NOMO-1 treated with dmso at 0.1 percent for 144 hours (cell line): ENCODE data around the gene GRK6.

Source experiments
- DNase-seq: peaks from one replicate; lab custom pipeline; 2025; ENCODE audit not compliant: unreplicated experiment; lab: John Stamatoyannopoulos, UW

The GRK6 gene

DNA sequence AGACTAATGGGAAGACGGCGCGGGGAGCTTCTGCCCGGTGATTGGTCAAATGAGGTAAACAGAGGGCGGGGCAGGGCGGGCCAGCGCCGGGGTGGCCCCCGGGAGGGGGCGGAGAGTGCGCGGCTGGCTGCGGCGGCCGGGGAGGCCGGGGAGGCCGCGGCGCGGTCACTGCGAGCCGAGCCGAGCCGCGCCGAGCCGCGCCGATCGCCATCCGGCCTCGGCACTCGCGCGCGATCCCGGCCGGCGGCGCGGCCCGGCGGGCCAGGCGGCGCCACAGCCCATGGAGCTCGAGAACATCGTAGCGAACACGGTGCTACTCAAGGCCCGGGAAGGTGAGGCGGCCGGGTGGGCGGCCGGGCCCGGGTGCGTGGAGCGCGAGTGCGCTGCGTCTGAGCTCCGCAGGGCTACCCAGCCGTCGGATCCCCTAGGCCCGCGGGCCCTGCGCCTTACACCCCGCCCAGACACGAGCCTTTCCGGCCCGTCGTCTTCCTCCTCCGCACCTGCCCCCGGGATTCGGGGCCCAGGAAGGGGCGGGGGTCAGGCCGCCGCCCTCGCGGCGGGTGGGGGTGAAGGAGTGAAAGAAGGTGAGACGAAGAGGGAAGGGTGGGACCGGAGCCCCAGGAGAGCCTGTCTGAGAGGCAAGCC is at the start of gene GRK6:
GRK6 (plus strand) TSS at position 111 of the 645 bp plus-strand sequence; CDS start at position 281, 170 bp downstream.
- DNase-seq = no peak

DNA sequence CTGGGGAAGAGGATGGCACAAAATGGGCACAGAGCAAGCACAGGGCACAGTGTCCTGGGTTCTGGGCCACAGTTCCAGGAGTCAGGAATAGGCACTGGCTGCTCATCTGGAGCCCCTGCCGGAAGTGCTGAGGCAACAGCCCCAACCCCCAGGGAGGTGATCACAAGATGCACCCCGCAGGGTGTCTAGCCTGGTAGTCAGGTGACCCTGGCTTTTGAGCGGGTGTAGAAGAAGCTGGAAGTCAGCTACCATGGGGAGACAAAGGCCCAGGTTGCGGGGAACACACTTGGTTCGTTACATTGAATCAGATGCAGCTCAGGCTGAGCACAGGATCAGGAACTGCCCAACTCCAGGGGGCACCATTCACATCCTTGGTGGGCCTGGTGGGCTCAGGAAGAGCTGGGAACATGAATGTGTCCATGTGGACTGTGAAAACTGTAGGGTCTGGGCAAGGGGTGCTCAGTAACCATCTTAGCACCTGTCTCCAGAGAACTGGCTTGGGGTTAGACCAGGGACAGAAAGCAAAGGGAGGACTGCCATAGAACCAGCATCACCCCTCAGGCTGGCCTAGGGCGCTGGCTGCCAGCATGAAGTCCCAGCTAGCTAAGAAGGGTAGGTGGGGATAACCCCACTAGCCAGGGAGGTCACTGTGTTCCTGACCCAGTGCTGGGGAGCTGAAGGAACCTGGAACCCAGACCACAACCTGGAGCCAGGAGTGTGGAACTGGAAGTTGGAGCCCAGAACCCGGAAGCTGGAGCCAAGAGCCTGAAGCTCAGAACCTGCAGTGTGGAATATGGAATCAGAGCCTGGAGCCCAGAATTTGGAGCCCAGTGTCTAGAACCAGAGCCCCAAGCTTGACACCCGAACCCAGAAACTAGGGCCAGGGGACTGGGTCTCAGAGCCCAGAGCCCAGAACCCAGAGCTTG is 48.4 kb upstream of the GRK6 start:
- no peak for DNase-seq

DNA sequence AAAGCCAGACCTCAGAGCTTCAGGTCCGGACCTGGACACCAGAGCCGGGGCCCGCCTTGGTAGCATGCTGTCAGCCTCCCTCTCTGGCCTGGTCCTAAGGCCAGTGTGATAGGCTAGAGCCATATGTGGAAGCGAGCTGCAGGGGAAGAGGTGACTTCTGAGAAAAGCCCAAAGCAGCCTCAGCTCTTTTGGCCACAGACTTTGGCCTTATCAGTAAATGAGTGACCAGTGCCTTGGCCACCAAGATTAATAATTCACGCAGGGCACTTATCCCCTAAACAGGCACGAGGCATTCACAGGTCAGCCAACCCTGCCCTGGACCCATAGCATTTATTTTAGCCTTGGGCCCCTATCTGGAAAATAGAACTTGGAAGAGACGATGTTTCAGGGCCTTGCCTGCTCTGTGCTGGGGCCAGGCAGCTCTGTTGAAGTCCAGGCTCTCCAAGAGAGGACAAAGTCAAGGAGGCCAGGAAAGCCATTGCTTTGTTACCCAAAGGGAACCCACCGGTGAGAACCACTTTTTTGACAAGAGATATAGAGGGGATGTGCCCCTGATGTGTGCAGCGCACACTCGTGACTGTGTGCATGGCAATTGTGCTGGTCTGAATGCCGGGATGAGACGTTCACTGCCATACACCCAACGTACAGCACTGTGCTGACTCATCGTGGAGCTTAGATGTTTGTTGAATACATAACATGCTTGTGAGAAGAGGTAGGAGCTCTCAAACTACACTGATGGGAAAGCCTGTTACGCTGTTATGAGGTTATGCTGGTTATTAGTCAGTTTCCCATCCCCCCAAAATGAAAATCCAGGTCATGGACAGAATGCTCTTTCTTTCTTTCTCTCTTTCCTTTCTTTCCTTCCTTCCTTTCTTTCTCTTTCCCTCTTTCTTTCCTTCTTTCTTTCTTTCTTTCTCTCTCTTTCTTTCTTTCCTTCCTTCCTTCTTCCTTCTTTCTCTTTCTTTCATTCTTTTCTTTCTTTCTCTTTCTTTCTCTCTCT is 47.3 kb upstream of the GRK6 start:
- no peak for DNase-seq

DNA sequence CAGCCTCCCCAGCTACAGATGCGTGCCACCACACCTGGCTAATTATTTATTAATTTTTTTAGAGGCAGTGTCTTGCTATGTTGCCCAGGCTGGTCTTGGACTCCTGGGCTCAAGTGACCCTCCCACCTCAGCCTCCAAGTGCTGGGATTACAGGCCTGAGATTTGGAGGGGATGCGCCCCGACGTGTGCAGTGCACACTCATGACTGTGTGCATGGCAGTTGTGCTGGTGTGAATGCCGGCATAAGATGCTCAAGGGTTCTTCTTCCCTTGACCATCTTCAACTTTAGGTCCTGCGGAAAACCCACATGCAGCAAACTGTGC is 45.7 kb upstream of the GRK6 start:
- no peak for DNase-seq

DNA sequence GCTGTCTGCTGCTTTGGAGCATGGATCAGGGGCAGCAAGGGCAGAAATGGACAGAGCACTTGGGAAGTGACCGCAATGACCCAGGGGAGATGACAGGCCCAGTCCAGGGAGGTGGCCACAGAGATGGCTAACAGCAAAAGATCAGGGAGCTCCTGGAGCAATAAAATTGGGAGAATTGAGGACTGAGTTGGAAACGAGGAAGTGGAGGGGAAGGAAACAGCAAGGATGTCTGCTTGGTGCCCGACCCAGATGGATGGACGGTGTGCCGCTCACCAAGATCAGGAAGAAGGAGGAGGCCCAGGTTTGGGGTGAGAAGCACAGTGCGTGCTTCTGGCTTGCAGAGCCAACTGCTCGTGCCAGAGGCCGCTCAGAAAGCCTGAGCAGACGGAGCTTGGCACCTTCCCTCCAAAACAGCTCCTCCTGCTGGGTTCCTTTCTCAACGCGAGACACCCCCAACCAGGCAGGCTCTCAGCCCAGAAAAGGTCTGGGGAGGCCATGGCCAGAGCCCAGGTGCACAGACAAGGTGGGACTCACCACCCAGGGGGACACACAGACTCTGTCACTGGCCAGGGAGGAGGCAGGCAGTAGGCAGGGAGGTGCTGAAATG is 44.0 kb upstream of the GRK6 start:
- DNase-seq = no peak

DNA sequence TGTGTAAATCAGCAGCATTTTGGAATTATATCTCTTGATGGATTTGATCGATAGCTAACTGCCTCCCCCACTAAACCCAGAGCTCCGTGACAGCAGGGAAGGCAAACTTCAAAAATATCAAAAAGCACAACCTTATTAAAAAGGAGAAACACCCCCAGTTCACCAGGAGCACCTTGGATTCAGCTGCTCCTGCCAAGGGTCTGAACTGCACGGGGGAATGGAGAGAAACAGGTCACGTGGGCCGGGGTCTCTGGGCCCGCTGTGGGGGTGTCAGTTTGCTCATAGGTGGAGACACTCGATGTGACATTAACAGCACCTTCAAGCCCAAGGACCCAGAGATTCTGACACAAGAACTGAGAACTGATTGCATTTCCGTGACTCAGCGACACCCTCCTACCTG is 43.3 kb upstream of the GRK6 start:
- DNase-seq = no peak

DNA sequence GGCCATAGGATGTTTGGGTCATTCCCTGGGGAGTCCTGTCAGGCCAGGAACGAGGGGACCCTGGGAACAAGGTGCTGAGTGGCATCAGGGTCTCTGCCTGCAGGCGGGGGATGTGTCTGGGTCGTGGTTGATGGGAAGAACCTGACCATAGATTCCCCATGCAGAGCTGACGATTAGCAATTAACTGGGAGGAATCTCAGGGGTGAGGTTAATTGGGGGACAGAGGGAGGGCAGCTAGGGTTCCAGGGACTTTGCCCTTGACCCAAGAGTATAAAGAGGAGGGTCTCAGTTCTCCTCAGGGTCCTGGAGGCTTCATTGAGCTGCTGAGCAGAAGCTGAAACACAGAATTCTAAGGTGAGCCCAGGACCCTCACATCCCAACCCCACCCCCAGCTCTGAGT is 42.3 kb upstream of the GRK6 start, which contains the start of gene SLC34A1:
SLC34A1 (plus strand) TSS at position 301 of the 400 bp plus-strand sequence. CDS start 1,308 bp downstream, outside the sequence.
- DNase-seq = no peak

DNA sequence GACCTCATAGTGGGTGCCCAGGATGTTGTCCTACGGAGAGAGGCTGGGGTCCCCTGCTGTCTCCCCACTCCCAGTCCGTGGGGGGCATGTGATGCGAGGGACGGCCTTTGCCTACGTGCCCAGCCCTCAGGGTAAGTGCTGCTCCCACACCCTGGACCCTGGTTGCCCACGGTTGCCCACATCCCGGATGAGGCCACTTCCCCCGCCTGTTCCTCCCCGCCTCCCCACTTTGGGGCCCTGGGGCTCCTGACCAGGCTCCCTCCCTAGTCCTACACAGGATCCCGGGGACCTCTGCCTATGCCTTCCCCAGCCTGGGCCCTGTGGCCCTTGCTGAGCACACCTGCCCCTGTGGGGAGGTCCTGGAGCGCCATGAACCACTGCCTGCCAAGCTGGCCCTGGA is 40.8 kb upstream of the GRK6 start:
- DNase-seq = no peak

DNA sequence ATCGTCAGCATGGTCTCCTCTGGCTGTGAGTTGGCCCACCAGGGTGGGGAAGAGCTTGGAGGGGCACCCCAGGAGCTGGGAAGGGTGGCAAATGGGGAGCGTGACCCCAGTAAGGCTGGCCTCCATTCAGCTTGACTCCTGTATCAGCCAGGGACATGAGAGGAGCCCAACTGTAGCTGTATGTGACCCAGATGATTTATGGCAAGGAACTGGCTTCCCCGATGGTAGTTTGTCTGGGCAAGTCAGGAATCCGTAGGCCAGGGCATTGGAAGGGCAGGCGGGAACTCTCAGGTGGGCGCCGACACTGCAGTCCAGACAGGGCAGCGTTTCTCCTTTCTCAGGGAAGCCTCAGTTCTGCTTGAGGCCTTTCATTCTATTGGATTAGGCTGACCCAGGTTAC is 39.9 kb upstream of the GRK6 start:
- no peak for DNase-seq

DNA sequence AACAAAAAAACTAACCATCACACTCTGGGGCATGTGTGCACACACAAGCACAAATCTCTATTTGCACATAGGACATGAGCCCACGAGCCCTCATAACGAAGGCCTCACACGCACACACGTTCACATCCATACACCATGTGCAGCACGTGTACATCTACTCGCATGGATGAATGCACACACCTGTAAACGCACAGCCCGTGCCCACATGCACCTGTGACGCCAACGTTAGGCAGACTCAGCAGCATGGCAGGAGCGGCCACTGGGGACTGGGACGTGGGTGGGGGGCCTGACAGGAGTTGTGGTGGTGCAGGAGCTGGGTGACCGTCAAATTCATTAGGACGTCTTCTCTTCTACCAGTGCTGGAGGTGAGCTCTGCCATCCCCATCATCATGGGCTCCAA is 39.1 kb upstream of the GRK6 start:
- no peak for DNase-seq

DNA sequence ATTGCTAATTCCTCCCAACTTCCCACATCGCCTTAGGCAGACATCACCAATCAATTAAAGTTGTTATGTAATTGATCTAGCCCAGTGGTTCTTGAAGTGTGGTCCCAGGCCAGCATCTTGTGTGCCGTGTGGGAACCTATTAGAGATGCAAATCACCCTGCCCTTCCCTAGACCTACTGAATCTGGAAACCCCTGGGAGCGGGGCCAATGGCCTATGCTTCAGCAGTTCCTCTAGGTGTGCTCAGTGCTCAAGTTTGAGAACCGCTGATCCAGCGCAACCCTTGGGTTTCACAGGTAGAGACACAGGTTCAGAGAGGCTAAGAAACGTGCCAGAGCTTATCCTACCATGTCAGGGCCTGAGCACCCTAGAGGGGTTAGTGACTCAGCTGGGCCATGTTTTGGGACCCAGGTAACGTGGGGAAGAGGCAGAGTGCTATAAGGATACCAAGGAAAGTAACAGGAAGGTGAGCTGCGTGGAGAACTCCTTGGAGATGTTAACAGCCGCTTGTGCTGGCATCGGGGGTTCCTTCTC is 37.9 kb upstream of the GRK6 start:
- no peak for DNase-seq

DNA sequence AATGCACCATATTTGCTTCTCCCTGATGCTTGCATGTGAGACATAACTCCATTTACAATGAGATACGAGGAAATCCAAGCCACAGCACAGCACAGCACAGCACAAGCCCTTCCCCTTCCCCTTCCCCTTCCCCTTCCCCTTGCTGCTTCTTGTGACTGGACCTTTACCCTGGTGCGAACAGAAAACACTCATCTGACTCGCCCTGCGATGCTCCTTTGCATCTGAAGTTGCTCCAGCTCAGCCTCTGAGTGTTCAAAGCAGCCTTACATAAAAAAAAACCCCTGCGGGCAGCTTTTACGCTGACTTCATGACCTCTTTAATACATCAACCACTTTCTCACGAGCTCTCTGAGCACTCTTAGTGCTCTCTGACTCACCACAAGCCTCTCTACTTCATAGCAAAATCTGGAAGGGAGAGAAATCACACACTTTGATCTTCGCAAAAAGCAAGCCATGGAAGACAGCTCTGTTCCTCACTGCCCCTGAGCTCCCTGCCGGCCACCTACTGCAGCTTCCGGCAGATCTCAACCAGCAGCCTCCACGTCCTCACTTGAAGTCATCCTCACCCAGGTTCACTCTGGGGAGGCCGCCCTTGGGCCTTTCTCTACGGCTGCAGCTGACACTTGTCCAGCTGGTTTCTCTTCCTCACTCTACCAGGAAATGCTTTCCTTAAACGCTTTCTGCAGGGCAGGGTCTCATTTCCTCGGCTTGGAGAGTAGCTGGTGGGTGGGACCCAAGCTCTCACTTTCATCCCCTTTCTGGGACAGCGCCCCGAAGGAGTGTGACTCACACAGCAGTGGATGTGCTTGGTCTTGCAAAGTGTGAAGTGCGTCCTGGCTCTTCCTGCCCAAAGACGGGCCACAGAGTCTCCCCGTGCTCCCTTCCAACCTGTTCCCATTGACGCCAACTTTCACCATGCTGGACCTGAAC is 37.0 kb upstream of the GRK6 start:
- peak; percentile 77 for DNase-seq

DNA sequence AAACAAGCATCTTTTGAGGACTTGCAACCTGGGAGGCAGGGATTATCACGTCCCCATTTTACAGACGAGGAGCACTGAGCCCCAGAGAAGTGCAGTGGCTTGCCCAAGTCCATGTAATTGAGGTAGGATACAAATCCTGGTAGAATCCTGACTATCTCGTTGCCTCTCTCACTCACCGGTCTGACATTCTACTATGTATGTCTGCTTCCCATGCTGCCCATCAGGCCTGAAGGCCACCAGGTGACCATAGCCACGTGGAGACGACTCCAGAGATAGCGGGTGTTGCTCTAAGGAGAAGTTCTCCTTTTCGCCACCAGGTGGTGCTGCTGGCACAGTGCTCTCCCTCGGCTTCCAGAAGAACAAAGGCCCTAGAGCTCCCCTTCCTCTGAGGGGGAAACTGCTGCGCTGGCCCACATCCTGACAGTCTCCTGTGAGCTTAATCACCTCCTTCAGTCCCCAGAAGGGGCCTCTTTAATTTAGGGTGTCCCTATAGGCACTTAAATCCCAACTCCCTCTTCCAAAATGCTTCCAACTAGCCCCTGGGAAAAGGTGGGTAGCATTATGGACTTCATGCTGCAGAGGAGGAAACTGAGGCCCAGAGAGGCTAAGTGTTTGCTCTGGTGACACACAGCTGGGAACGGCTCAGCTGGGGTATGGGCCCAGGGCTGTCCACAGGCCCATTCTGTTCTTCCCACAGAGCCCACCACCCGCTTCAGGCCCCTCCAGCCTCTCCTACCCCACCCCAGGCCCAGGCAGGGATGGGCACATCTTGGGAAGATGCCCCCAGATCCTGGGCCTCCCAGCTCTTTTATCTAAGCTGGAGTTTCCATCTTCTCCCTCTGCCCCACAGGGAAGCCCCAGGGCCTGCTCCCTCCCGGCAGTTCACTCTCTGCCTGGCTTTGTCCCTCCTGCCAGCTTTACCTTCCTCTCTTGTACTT is 35.8 kb upstream of the GRK6 start:
- DNase-seq = peak; percentile 73

DNA sequence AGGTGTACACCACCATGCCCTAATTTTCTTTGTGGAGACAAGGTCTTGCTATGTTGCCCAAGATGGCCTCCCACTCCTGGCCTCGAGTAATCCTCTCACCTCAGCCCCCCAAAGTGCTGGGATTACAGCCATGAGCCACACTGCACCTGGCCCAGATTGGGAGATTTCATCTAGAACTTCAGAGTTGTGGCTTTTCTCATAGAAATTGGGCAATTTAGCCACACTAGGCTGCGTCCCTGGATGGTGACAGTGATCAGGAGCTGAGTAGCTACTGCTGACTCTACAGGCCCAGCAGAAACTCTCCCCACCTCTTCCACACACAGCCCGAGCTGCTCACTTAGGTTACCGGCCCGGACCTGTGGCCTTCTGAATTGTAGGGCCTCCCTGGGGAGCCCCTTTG is 33.7 kb upstream of the GRK6 start:
- no peak for DNase-seq

DNA sequence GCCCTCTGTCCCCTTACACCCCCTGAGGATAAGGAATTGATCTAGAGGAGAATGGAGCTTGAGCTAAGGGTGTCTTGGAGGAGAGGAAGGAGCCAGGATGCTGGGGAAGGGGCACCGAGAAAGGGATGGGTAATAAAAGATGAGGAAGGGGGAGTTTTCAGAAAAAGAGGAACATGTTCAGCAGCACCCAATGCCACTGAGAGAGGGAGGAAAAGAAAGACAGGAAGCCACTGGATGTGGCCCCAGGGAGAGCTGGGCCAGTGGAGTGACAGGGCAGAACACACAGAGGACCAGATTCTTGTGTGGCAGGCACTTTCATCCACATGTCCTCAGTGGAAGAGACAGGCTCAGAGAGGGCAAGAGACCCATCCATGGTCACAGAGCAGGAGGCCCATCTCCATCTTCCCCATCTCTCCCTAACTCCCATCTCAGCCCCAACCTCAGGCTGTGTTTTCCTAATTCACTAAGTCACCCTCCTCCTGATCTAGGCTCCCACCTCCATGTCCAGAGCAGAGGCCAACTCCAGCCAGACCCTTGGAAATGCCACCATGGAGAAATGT is 33.2 kb upstream of the GRK6 start:
- DNase-seq = peak; percentile 16

DNA sequence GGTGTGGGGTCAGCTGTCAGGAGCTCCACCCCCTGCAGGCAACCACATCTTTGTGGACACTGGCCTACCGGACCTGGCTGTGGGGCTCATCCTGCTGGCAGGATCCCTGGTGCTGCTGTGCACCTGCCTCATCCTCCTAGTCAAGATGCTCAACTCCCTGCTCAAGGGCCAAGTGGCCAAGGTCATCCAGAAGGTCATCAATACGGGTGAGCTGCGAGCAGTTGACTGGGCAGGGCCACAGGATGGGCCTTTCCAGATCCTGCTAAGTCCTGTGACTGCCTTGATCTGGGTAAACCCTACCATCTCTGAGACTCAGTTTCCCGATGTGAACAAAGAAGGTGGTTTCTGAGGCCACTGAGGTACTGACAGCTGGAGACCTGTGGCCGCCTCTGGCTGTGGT is 32.5 kb upstream of the GRK6 start:
- DNase-seq = no peak

DNA sequence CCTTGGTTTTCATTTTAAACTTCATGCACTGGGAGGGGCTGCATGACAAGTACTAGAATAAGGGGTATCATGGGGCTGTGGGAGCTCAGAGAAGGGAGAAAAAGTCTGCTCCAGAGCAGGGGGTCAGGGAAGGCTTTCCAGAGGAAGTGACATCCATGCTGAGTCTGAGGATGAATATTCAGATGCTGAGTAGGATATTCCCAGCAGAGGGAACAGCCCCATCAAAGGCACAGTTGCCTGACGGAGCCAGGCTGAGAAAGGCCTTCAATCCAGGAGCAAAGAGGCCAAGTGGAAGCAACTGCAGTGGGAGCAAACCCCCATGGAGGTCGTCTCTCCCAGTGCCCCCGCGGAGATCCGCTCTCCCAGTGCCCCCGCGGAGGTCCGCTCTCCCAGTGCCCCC is 30.4 kb upstream of the GRK6 start:
- DNase-seq = no peak

DNA sequence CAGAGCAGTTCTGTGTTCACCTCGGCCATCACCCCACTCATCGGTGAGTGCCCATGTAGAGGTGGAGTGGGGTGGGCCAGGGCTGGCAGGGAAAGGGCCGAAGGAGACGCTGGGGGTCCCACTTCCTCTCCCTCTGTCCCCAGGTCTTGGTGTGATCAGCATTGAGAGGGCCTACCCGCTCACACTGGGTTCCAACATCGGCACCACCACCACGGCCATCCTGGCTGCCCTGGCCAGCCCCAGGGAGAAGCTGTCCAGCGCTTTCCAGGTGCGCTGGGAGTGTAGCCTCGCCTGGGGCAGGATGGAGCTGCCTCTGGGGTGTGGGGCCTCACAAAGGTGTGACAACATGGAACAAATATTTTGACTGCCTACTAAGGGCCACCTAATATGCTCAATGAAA is 29.7 kb upstream of the GRK6 start:
- DNase-seq = no peak
